H1 (cell line): ENCODE data around the gene MPZL3. TPM values are rescaled to one million over a fixed set of nuclear protein-coding genes. Genes with fewer than 3 reads are reported as not detected.

ENCODE experiments used
- CTCF ChIA-PET: fragments of 300-600 bp; sonication (Branson Sonifier 250); formaldehyde crosslinking; loops from one replicate; lab custom pipeline; 2021; ENCODE audit not compliant: partially characterized antibody; lab: Charles Lee
- POLR2A ChIA-PET: fragments of 300-600 bp; sonication (Branson Sonifier 250); formaldehyde crosslinking; loops from one replicate; lab custom pipeline; 2021; ENCODE audit warnings: inconsistent platforms; ENCODE audit not compliant: partially characterized antibody; lab: Charles Lee
- DNase-seq, 2 experiments: peaks; one replicate each; pipeline versions ENCODE4 v3.0.0 to v3.0.0-alpha.2; 2010 to 2022; ENCODE audit warnings: low spot score in 2 of 2, low read depth in 1 of 2, mixed read lengths in 1 of 2
- FAIRE-seq: peaks from 2 replicates; lab custom pipeline; 2011; peaks lifted over from hg19 to GRCh38; lab: Jason Lieb, UNC
- H2AFZ ChIP-seq: 2 replicates; pipeline ENCODE4 v1.8.1; 2012; ENCODE audit warnings: low read length, inconsistent platforms
- H2AK5ac ChIP-seq: 2 replicates; pipeline ENCODE4 v1.6.1; 2013; ENCODE audit warnings: low read depth, low read length
- H2BK120ac ChIP-seq: replicated peaks from 2 replicates; pipeline ENCODE3; 2013; ENCODE audit warnings: low read depth, low read length, inconsistent platforms
- H2BK12ac ChIP-seq: 2 replicates; pipeline ENCODE4 v1.6.1; 2013; ENCODE audit warnings: low read depth, low read length
- H2BK15ac ChIP-seq: 2 replicates; pipeline ENCODE4 v1.6.1; 2013; ENCODE audit warnings: low read length
- H2BK20ac ChIP-seq: 2 replicates; pipeline ENCODE4 v1.6.1; 2013; ENCODE audit warnings: low read length
- H2BK5ac ChIP-seq: 2 replicates; pipeline ENCODE4 v1.6.1; 2013; ENCODE audit warnings: low read depth, low read length
- H3K14ac ChIP-seq: 2 replicates; pipeline ENCODE4 v1.6.1; 2013; ENCODE audit warnings: inconsistent platforms; ENCODE audit not compliant: insufficient read length
- H3K18ac ChIP-seq: 2 replicates; pipeline ENCODE4 v1.6.1; 2013; ENCODE audit warnings: low read length; ENCODE audit errors: extremely low read depth
- H3K23ac ChIP-seq: 2 replicates; pipeline ENCODE4 v1.6.1; 2013; ENCODE audit warnings: inconsistent platforms; ENCODE audit not compliant: insufficient read length
- H3K23me2 ChIP-seq: 2 replicates; pipeline ENCODE4 v1.6.1; 2013; ENCODE audit warnings: low read depth, low read length
- H3K27ac ChIP-seq: 2 replicates; pipeline ENCODE4 v1.6.1; 2011; ENCODE audit warnings: low read depth, low read length, inconsistent platforms
- H3K27me3 ChIP-seq, 4 experiments: replicated peaks in 1 of 4; 1 replicate in 1 of 4; 2 replicates in 3 of 4; pipeline versions ENCODE4 v1.6.1 to v1.8.1; 2011 to 2013; ENCODE audit warnings: low read length in 3 of 4, mild to moderate bottlenecking in 3 of 4, inconsistent platforms in 2 of 4, mixed read lengths in 2 of 4, moderate library complexity in 1 of 4; ENCODE audit not compliant: control insufficient read depth in 3 of 4, insufficient read depth in 3 of 4; ENCODE audit errors: extremely low read depth in 1 of 4
- H3K36me3 ChIP-seq, 4 experiments: 2 replicates each; pipeline versions ENCODE4 v1.6.1 to v1.8.1; 2011 to 2013; ENCODE audit warnings: mild to moderate bottlenecking in 4 of 4, low read length in 3 of 4, moderate library complexity in 2 of 4, control low read depth in 1 of 4, inconsistent platforms in 1 of 4; ENCODE audit not compliant: insufficient read depth in 4 of 4, control insufficient read depth in 2 of 4
- H3K4ac ChIP-seq: replicated peaks from 2 replicates; pipeline ENCODE3; 2013; ENCODE audit warnings: low read length, low read depth, mixed read lengths, inconsistent platforms; ENCODE audit not compliant: insufficient read length
- H3K4me1 ChIP-seq, 4 experiments: replicated peaks in 1 of 4; 1 replicate in 1 of 4; 2 replicates in 3 of 4; pipeline versions ENCODE4 v1.6.1 to v1.8.1; 2011 to 2013; ENCODE audit warnings: low read length in 3 of 4, inconsistent platforms in 2 of 4, mixed read lengths in 1 of 4; ENCODE audit not compliant: insufficient read depth in 4 of 4, control insufficient read depth in 3 of 4
- H3K4me2 ChIP-seq, 2 experiments: 2 replicates each; pipeline versions ENCODE4 v1.6.1 to v1.8.1; 2011 to 2013; ENCODE audit warnings: low read depth in 2 of 2, low read length in 2 of 2, control low read depth in 1 of 2, inconsistent platforms in 1 of 2, mild to moderate bottlenecking in 1 of 2; ENCODE audit not compliant: insufficient read depth in 1 of 2
- H3K4me3 ChIP-seq, 4 experiments: fragments of 200-600, 300-600 bp in 1 of 4; sonication (generic), shearing (Covaris generic), sonication (Bioruptor Twin) in 1 of 4; 2 replicates each; pipeline versions ENCODE4 v1.5.1 to v1.8.1; 2011 to 2016; ENCODE audit warnings: low read length in 4 of 4, low read depth in 3 of 4, control low read depth in 2 of 4, inconsistent platforms in 2 of 4, mild to moderate bottlenecking in 2 of 4, mixed read lengths in 1 of 4, moderate library complexity in 1 of 4; ENCODE audit not compliant: insufficient read depth in 2 of 4; ENCODE audit errors: extremely low read depth in 1 of 4
- H3K56ac ChIP-seq: replicated peaks from 2 replicates; pipeline ENCODE3; 2013; ENCODE audit warnings: low read depth, mild to moderate bottlenecking, mixed read lengths, low read length, inconsistent platforms; ENCODE audit not compliant: insufficient read length
- H3K79me1 ChIP-seq: 2 replicates; pipeline ENCODE4 v1.6.1; 2013; ENCODE audit warnings: low read depth, low read length, control low read depth
- H3K79me2 ChIP-seq, 2 experiments: 2 replicates each; pipeline versions ENCODE4 v1.6.1 to v1.8.1; 2012 to 2013; ENCODE audit warnings: low read length in 2 of 2, mild to moderate bottlenecking in 2 of 2, inconsistent platforms in 1 of 2; ENCODE audit not compliant: insufficient read depth in 2 of 2, control insufficient read depth in 1 of 2
- H3K9ac ChIP-seq, 4 experiments: replicated peaks in 1 of 4; 1 replicate in 1 of 4; 2 replicates in 3 of 4; pipeline versions ENCODE4 v1.6.1 to v1.8.1; 2011 to 2013; ENCODE audit warnings: low read depth in 3 of 4, low read length in 3 of 4, control low read depth in 2 of 4, mild to moderate bottlenecking in 2 of 4, moderate library complexity in 2 of 4, inconsistent platforms in 1 of 4; ENCODE audit errors: extremely low read depth in 1 of 4
- H3K9me3 ChIP-seq, 2 experiments: 2 replicates each; pipeline versions ENCODE4 v1.6.1 to v1.8.1; 2012 to 2013; ENCODE audit warnings: mild to moderate bottlenecking in 2 of 2, moderate library complexity in 2 of 2, control low read depth in 1 of 2, inconsistent platforms in 1 of 2, low read depth in 1 of 2, low read length in 1 of 2, mixed read lengths in 1 of 2; ENCODE audit not compliant: insufficient read depth in 2 of 2
- H4K20me1 ChIP-seq, 2 experiments: replicated peaks in 1 of 2; 2 replicates each; pipeline versions ENCODE3 to v1.8.1; 2011 to 2013; ENCODE audit warnings: inconsistent platforms in 2 of 2, low read length in 2 of 2, mild to moderate bottlenecking in 1 of 2; ENCODE audit not compliant: insufficient read depth in 2 of 2, control insufficient read depth in 1 of 2
- H4K5ac ChIP-seq: 2 replicates; pipeline ENCODE4 v1.6.1; 2013; ENCODE audit warnings: low read length, low read depth, mixed read lengths, inconsistent platforms; ENCODE audit not compliant: insufficient read length
- H4K8ac ChIP-seq: 2 replicates; pipeline ENCODE4 v1.8.0; 2013; ENCODE audit warnings: mild to moderate bottlenecking, moderate library complexity, low read length, inconsistent platforms; ENCODE audit not compliant: insufficient read depth; ENCODE audit errors: extremely low read depth
- H4K91ac ChIP-seq: replicated peaks from 2 replicates; pipeline ENCODE3; 2013; ENCODE audit warnings: low read length, mixed read lengths, inconsistent platforms; ENCODE audit not compliant: insufficient read length
- BCL11A ChIP-seq, 2 experiments: IDR thresholded peaks; one replicate each; pipeline ENCODE4 v1.6.1; 2011; ENCODE audit warnings: low read depth in 2 of 2, low read length in 2 of 2, mild to moderate bottlenecking in 2 of 2
- BRCA1 ChIP-seq: IDR thresholded peaks from 2 replicates; pipeline ENCODE4 v1.6.1; 2012; ENCODE audit warnings: low read depth, low read length, improper control_type of control experiment
- CEBPB ChIP-seq: IDR thresholded peaks from 2 replicates; pipeline ENCODE4 v1.6.1; 2012; ENCODE audit warnings: low read depth, low read length
- CTBP2 ChIP-seq: IDR thresholded peaks from 2 replicates; pipeline ENCODE4 v1.7.0; 2011; ENCODE audit warnings: borderline replicate concordance, mild to moderate bottlenecking, moderate library complexity, mixed read lengths, low read length; ENCODE audit not compliant: insufficient read depth, insufficient read length
- EP300 ChIP-seq, 2 experiments: IDR thresholded peaks; 1 replicate in 1 of 2; 2 replicates in 1 of 2; pipeline ENCODE4 v1.6.1; 2011 to 2012; ENCODE audit warnings: low read depth in 2 of 2, low read length in 2 of 2, mild to moderate bottlenecking in 2 of 2, borderline replicate concordance in 1 of 2, inconsistent platforms in 1 of 2, moderate library complexity in 1 of 2
- KDM4A ChIP-seq: IDR thresholded peaks from one replicate; pipeline ENCODE4 v1.7.1; 2012; ENCODE audit warnings: low read depth, mild to moderate bottlenecking, moderate library complexity, low read length, inconsistent platforms; ENCODE audit not compliant: severe bottlenecking
- KDM5A ChIP-seq: fragments of 200-600 bp; IDR thresholded peaks from 2 replicates; pipeline ENCODE4 v1.7.1; 2012; ENCODE audit warnings: mild to moderate bottlenecking, low read length, inconsistent platforms, mixed read lengths
- PHF8 ChIP-seq: fragments of 200-600 bp; sonication (generic); conservative IDR thresholded peaks from 2 replicates; pipeline ENCODE4 v1.7.1; 2012; ENCODE audit warnings: low read depth, mild to moderate bottlenecking, inconsistent platforms, low read length, moderate library complexity
- POLR2AphosphoS5 ChIP-seq: IDR thresholded peaks from 2 replicates; pipeline ENCODE4 v1.6.1; 2011; ENCODE audit warnings: low read depth, low read length
- POU5F1 ChIP-seq: IDR thresholded peaks from 2 replicates; pipeline ENCODE4 v1.6.1; 2011; ENCODE audit warnings: low read depth, mild to moderate bottlenecking, low read length, moderate library complexity
- YY1 ChIP-seq: IDR thresholded peaks from 2 replicates; pipeline ENCODE4 v1.6.1; 2011; ENCODE audit warnings: low read depth, mild to moderate bottlenecking, low read length
- WGBS, 2 experiments: shearing (Covaris generic) in 1 of 2; methylation state at CpG; one replicate each; pipeline versions ENCODE4 v1.1.6 to v1.1.7; 2013 to 2015; ENCODE audit warnings: low lambda C conversion rate in 2 of 2, mixed read lengths in 2 of 2, inconsistent platforms in 1 of 2, low coverage in 1 of 2, missing lambda C conversion rate in 1 of 2; ENCODE audit not compliant: insufficient replicate concordance in 2 of 2, insufficient coverage in 1 of 2, insufficient read length in 1 of 2; ENCODE audit errors: extremely low coverage in 1 of 2, missing lambda C conversion rate in 1 of 2; 5-methylcytosine and 5-hydroxymethylcytosine counted together
- polyA plus RNA-seq, 7 experiments: library from polyadenylated mRNA; depleted of rRNA in 3 of 7; stranded (reverse) in 5 of 7; unstranded in 2 of 7; fragments of >200 nt in 5 of 7; fragments of 200-250 nt in 2 of 7; gene quantifications; 1 replicate in 5 of 7; 2 replicates in 1 of 7; 4 replicates in 1 of 7; pipeline versions ENCODE4 v1.2.1 to v1.2.3, GENCODE V29; 2011 to 2013; ENCODE audit warnings: missing spikeins in 2 of 7, mixed read lengths in 2 of 7
- total RNA-seq: library from RNA; stranded (reverse); fragmentation: NEBNext Ultra II Directional; extraction: Animal tissue kit (Norgen Biotek cat#: 25700); gene quantifications from 2 replicates; pipeline ENCODE4 v1.2.1, GENCODE V29; 2021
- TF ChIP-seq, protein P1 (sequence below): IDR thresholded peaks from 2 replicates; pipeline ENCODE4 v1.6.1; 2012; ENCODE audit warnings: low read length, inconsistent platforms

MPZL3 gene
- total and polyA plus RNA-seq, 2 of the 8 experiments (the other 6 are each of a cell fraction or from before 2014, with no cell fraction given), result 1.1 to 3.9 TPM

DNA sequence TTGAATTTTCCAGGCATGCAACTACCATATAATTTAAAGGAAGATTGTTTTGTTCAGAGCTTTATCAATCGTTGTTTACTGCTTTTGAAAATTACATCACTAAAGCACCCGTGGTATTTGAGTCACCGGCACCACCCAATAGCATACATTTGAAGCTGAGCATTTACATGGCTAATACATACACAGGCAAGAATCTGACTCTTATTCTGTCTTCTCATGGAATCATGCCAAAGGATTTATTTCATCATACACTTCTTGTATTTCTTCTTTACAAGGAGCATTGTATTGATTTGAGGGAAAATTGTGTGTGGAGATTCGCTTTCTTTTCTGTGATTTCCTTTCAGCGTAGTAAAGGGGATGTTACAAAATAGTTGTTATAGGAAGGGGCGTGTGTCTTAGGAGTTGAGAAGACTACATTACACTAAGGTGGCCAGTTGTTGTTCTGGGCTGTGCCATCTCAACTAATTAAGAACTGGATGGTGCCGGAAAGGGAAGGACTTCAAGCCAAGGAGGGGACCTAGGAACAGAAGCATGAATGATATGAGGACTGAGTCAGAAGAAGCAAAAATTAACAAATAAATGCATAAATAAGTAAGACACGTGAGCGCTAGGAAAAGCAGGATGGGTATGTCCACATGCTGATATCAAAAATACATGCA lies 39.4 kb upstream of the MPZL3 start:
- Histone ChIP-seq H3K18ac (no peak overlapping the region), H3K4me3 (no peak overlapping the region), H3K4ac (no peak overlapping the region), H3K56ac (no peak overlapping the region), H3K4me1 (no peaks in the 10 kb centered on the region; a peak in 1 of 7 replicates), H3K79me2 (no peaks in the 10 kb centered on the region), H4K91ac (no peak overlapping the region), H3K9ac (no peak overlapping the region), H3K79me1 (no peaks in the 10 kb centered on the region), H3K23me2 (no peaks in the 10 kb centered on the region), H2AFZ (no peak overlapping the region), H4K20me1 (no peaks in the 10 kb centered on the region), H3K23ac (no peak overlapping the region), H2BK120ac (no peak overlapping the region), H4K5ac (no peak overlapping the region), H3K4me2 (no peak overlapping the region), H3K27ac (no peak overlapping the region), H3K27me3 (no peaks in the 10 kb centered on the region; a peak in 1 of 7 replicates), H2BK20ac (no peak overlapping the region), H2BK15ac (no peak overlapping the region), H2AK5ac (no peak overlapping the region), H3K36me3 (no peaks in the 10 kb centered on the region), H3K9me3 (no peaks in the 10 kb centered on the region), H2BK12ac (no peak overlapping the region), H3K14ac (no peak overlapping the region), H4K8ac (no peak overlapping the region), H2BK5ac (no peak overlapping the region)
- FAIRE-seq, result no peak
- WGBS, 2 experiments, result 91% methylated on average over 9 of the region's 9 CpGs; no CpG with 5 or more reads in 1 of the 2 experiments
- no peak for DNase-seq
- POLR2A ChIA-PET, result no interaction called here
- CTCF ChIA-PET, result interaction anchor here (0.7 to 4.7 kb wide), 15 partner anchors 9 to 147 kb away, joined by 3 to 37 read pairs (median 3); partner anchors contain the start of gene MPZL2
- TF ChIP-seq BCL11A (IDR thresholded peaks at IDR 0.05; ENCODE audit: low read depth in 2 of 2, low read length in 2 of 2), result no peak
- no peak for TF ChIP-seq BRCA1
- TF ChIP-seq YY1, result no peak
- TF ChIP-seq POU5F1, result no peak
- TF ChIP-seq CTBP2, result no peak
- no peak for TF ChIP-seq KDM4A
- TF ChIP-seq EP300 (IDR thresholded peaks at IDR 0.05; ENCODE audit: borderline replicate concordance in 1 of 2, low read depth in 2 of 2, low read length in 2 of 2), result no peak
- no peak for TF ChIP-seq CEBPB
- TF ChIP-seq POLR2AphosphoS5, result no peak
- TF ChIP-seq, protein P1, sequence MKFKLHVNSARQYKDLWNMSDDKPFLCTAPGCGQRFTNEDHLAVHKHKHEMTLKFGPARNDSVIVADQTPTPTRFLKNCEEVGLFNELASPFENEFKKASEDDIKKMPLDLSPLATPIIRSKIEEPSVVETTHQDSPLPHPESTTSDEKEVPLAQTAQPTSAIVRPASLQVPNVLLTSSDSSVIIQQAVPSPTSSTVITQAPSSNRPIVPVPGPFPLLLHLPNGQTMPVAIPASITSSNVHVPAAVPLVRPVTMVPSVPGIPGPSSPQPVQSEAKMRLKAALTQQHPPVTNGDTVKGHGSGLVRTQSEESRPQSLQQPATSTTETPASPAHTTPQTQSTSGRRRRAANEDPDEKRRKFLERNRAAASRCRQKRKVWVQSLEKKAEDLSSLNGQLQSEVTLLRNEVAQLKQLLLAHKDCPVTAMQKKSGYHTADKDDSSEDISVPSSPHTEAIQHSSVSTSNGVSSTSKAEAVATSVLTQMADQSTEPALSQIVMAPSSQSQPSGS, result no peak
- no peak for TF ChIP-seq PHF8
- TF ChIP-seq KDM5A, result no peak
